SU-DHL-6 (cell line): Measurements from ENCODE around the gene RARS2.

ENCODE experiments used
- EZH2phosphoT487 ChIP-seq: fragments of 200-600 bp; sonication (generic), shearing (Covaris generic); conservative IDR thresholded peaks from 2 replicates; pipeline ENCODE4 v1.6.1; 2018; ENCODE audit warnings: mild to moderate bottlenecking, antibody characterized with exemption, low read length, moderate library complexity, mixed read lengths
- TF ChIP-seq, protein P1 (sequence below): fragments of 200-600 bp; sonication (generic); IDR thresholded peaks from one replicate; pipeline ENCODE4 v1.5.1; 2017; ENCODE audit warnings: antibody characterized with exemption, mild to moderate bottlenecking, low read length, moderate library complexity; ENCODE audit not compliant: insufficient read depth, poor library complexity, severe bottlenecking

DNA sequence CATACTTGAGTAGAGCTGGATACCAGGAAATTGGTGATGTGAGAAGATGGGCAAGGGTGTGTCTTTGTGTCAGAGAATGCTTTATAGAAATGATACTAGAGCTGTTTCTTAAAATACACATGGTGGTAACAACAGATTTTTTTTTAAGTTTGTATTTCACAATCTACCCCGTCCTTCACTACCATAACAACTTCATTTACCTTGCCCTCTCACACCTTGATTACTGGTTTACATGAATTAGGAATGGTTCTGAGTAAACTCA, 45.4 kb downstream of the RARS2 start:
- TF ChIP-seq, protein P1, sequence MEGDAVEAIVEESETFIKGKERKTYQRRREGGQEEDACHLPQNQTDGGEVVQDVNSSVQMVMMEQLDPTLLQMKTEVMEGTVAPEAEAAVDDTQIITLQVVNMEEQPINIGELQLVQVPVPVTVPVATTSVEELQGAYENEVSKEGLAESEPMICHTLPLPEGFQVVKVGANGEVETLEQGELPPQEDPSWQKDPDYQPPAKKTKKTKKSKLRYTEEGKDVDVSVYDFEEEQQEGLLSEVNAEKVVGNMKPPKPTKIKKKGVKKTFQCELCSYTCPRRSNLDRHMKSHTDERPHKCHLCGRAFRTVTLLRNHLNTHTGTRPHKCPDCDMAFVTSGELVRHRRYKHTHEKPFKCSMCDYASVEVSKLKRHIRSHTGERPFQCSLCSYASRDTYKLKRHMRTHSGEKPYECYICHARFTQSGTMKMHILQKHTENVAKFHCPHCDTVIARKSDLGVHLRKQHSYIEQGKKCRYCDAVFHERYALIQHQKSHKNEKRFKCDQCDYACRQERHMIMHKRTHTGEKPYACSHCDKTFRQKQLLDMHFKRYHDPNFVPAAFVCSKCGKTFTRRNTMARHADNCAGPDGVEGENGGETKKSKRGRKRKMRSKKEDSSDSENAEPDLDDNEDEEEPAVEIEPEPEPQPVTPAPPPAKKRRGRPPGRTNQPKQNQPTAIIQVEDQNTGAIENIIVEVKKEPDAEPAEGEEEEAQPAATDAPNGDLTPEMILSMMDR, result no peak
- TF ChIP-seq EZH2phosphoT487, result no peak
